ENCODE data around the gene CPNE4. TPM values are rescaled to one million over a fixed set of nuclear protein-coding genes. Genes with fewer than 3 reads are reported as not detected.

Gene CPNE4
- total RNA-seq, 3 donors from 2014 or later, result not detected

DNA sequence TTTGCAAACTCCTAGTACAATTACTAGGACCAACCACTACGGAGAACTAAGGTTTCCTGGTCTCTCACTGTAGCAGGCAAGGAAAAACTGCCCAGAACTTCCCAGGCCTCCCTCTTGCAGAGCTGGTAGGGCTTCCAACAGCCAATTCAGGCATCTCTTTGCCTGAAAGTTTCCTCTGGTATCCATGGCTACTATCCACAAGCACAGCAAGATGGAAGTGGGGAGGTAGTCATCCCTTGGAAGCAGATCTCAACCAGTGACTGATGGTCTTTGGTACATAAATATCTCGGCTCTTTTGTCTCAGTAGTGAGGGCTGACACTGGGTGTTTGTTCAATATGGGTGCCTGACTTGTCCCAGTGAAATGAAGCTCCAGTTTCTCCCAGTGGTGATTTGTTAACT, 330.7 kb downstream of the CPNE4 start:
- H3K36me3 Mint-ChIP-seq (ENCODE audit: insufficient read depth), result no peaks in the 10 kb centered on the region
- H3K4me3 Mint-ChIP-seq, result no peak overlapping the region
- H3K9me3 Mint-ChIP-seq, result no peaks in the 10 kb centered on the region
- no peak for ATAC-seq
- DNase-seq, result no peak
- peaks cover 12% of the 10 kb centered on the region for H3K27me3 Mint-ChIP-seq (ENCODE audit: low read depth)
- no peaks in the 10 kb centered on the region for H3K4me1 Mint-ChIP-seq (ENCODE audit: low read depth)

DNA sequence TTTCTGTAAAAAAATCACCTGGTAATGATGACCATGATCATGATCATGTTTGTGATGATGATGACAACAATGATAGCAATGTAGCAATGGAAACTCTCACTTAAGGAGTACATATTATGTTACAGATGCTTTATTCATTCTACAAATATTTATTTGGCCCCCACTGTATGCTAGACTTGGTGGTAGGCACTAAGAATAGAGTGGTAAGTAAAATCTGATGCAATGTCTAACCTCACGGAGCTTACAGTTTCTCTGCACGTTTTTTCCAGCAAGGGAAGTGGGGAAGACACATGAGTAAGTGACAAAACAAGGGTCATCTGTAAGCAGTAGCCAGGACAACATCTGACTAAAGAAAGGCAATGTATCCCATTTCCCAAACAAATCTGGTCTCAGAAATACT, 332.7 kb downstream of the CPNE4 start:
- no peak for ATAC-seq

DNA sequence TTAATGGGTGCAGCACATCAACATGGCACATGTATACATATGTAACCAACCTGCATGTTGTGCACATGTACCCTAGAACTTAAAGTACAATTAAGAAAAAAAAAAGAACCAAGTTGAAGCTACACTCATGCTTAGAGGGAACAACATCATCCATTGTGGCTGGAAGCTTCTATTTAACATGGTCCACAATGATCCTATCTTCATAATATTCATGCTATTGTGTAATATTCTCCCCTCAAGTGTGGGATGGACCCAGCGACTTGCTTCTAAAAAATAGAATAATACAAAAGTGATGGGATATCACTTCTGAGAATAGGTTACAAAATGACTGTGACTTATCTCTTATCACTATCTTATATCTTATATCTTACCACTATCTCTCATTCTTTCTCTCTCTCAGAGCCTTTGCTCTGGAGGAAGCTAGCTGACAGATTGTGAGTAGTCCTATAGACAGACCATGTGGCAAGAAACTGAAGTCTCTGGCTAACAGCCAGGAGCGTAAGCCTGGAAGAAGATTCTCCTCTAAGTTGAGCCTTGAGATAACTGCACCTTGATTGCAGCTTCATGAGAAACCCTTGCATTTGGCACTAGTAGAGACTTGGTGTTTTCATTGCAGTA, 333.6 kb downstream of the CPNE4 start:
- Mint-ChIP-seq H3K9me3 (no peaks in the 10 kb centered on the region), H3K4me1 (ENCODE audit: low read depth) (no peaks in the 10 kb centered on the region), H3K36me3 (ENCODE audit: insufficient read depth) (no peaks in the 10 kb centered on the region), H3K4me3 (no peak overlapping the region), H3K27me3 (ENCODE audit: low read depth) (peaks cover 6% of the 10 kb centered on the region)
- no peak for DNase-seq
- ATAC-seq, result no peak

More for the DNA sequence above, 332.7 kb downstream of the CPNE4 start:
- Mint-ChIP-seq H3K36me3 (ENCODE audit: insufficient read depth) (no peaks in the 10 kb centered on the region), H3K9me3 (no peaks in the 10 kb centered on the region), H3K27me3 (ENCODE audit: low read depth) (peaks cover 5% of the 10 kb centered on the region), H3K4me1 (ENCODE audit: low read depth) (no peaks in the 10 kb centered on the region), H3K4me3 (no peak overlapping the region)
- DNase-seq, result no peak

DNA sequence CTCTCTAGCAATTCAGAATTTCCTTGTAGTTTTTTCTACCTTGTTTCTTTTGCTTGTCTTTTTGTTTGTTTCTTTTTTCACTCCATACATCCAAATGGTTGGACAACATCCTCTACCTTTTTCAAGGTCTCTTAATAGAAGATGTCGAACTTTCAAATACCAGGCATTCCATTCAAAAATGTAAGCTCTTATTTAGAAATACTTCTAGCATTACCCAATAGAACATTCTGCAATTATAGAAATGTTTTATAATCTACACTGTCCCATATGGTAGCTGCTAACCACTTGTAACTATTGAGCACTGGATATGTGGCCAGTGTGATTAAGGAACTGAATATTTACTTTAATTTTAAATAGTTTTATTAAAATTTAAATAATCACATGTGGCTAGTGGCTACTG, 335.8 kb downstream of the CPNE4 start:
- no peak overlapping the region for H3K4me3 Mint-ChIP-seq
- DNase-seq (no peak), ATAC-seq (no peak)
- H3K9me3 Mint-ChIP-seq, result no peaks in the 10 kb centered on the region
- no peaks in the 10 kb centered on the region for H3K4me1 Mint-ChIP-seq (ENCODE audit: low read depth)
- H3K36me3 Mint-ChIP-seq (ENCODE audit: insufficient read depth), result no peaks in the 10 kb centered on the region
- H3K27me3 Mint-ChIP-seq (ENCODE audit: low read depth), result peaks cover 2% of the 10 kb centered on the region

DNA sequence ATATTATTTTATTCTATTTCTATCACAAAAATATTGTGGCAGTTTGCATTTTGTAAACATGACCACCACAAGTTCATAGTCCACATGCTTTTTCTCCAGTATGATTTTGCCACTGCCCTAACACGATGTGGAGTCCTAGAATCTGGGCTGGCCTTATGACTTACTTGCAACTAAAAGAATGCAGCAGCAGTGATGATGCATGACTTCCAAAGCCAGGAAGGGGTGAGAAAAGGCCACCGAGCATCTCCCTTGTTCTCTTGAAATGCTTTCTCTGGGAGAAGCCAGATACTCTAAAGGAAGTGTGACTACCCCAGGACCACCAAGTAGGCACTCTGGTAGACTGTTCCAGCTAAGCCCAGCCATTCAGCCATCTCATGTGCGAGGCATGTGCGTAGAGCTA, 340.4 kb downstream of the CPNE4 start:
- DNase-seq, result no peak
- peaks cover 6% of the 10 kb centered on the region for H3K27me3 Mint-ChIP-seq (ENCODE audit: low read depth)
- no peak overlapping the region for H3K4me3 Mint-ChIP-seq
- no peak for ATAC-seq
- H3K9me3 Mint-ChIP-seq, result no peaks in the 10 kb centered on the region
- no peaks in the 10 kb centered on the region for H3K4me1 Mint-ChIP-seq (ENCODE audit: low read depth)
- H3K36me3 Mint-ChIP-seq (ENCODE audit: insufficient read depth), result no peaks in the 10 kb centered on the region

DNA sequence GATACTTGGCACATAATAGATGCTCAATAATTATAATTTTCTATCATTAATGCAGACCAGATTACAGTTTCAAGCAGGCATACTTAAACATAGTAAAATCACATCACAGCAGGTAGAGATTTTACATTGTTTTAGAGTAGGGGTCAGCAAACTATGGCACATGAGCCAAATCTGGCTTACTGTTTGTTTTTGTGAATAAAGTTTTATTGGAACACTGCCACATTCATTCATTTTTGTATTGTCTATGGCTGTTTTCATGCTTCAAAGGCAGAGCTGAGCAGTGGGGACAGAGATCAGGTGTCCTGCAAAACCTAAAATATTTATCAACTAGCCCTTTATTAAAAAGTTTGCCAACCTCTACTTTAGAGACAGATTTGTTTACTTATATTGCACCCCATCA, 342.5 kb downstream of the CPNE4 start:
- H3K9me3 Mint-ChIP-seq, result no peaks in the 10 kb centered on the region
- H3K27me3 Mint-ChIP-seq (ENCODE audit: low read depth), result peaks cover 8% of the 10 kb centered on the region
- H3K4me1 Mint-ChIP-seq (ENCODE audit: low read depth), result no peaks in the 10 kb centered on the region
- ATAC-seq (no peak), DNase-seq (no peak)
- H3K36me3 Mint-ChIP-seq (ENCODE audit: insufficient read depth), result no peaks in the 10 kb centered on the region
- no peak overlapping the region for H3K4me3 Mint-ChIP-seq

DNA sequence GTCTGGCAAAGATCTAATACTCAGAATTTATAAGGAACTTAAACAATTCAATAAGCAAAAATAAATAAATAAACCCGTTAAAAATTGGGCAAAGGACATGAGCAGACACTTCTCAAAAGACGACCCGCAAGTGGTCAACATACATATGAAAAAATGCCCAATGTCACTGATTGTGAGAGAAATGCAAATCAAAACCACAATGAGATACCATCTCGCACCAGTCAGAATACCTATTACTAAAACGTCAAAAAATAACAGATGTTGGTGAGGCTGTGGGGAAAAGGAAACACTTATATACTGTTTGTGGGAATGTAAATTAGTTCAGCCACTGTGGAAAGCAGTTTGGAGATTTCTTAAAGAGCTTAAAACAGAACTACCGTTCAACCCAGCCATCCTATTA, 344.0 kb downstream of the CPNE4 start:
- no peak for DNase-seq
- no peaks in the 10 kb centered on the region for H3K9me3 Mint-ChIP-seq
- H3K27me3 Mint-ChIP-seq (ENCODE audit: low read depth), result peaks cover 15% of the 10 kb centered on the region
- no peaks in the 10 kb centered on the region for H3K4me1 Mint-ChIP-seq (ENCODE audit: low read depth)
- ATAC-seq, result no peak
- no peaks in the 10 kb centered on the region for H3K36me3 Mint-ChIP-seq (ENCODE audit: insufficient read depth)
- H3K4me3 Mint-ChIP-seq, result no peak overlapping the region

DNA sequence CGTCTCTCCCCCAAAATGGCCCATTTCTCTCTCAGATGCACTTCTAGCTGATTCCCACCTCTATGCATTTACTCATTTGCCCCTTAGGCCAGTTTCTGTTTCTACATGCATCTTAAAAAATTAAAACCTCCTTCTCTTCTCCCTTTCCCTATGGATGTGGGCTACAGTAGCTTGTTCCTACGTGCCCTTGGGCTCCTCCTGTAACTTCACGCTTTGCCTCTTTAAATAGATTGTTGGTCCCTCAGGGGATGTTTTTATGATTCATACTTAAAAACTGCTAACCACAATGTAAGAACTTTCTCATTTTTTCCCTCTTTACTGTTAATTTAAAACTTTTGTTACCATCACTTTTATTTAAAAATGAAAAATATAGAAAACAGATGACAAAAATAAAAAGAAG, 346.4 kb downstream of the CPNE4 start:
- H3K27me3 Mint-ChIP-seq (ENCODE audit: low read depth), result peaks cover 22% of the 10 kb centered on the region
- no peaks in the 10 kb centered on the region for H3K9me3 Mint-ChIP-seq
- no peak for DNase-seq
- no peak overlapping the region for H3K4me3 Mint-ChIP-seq
- H3K36me3 Mint-ChIP-seq (ENCODE audit: insufficient read depth), result no peaks in the 10 kb centered on the region
- no peaks in the 10 kb centered on the region for H3K4me1 Mint-ChIP-seq (ENCODE audit: low read depth)
- no peak for ATAC-seq

DNA sequence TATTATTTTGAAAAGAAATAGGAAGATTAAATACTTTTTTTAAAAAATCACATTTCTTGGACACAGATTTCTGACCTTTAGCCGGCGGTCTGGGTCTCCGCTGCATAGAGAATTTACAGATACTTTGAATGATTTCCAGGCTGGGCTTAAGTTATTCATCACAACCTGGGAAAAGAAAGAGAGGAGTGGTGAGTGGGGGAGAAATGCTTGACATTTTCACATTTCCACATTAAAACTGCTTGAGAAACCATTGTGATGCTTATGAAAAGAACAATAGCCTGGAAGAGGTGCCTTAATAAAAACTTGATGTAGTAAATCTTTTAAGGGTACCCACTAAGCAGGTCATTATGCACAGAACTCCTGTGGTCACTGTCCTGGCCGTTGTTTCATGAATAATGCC, 365.2 kb downstream of the CPNE4 start:
- Mint-ChIP-seq H3K4me3 (no peak overlapping the region), H3K4me1 (ENCODE audit: low read depth) (no peaks in the 10 kb centered on the region), H3K36me3 (ENCODE audit: insufficient read depth) (no peaks in the 10 kb centered on the region), H3K9me3 (no peaks in the 10 kb centered on the region), H3K27me3 (ENCODE audit: low read depth) (no peaks in the 10 kb centered on the region)
- DNase-seq (no peak), ATAC-seq (no peak)

DNA sequence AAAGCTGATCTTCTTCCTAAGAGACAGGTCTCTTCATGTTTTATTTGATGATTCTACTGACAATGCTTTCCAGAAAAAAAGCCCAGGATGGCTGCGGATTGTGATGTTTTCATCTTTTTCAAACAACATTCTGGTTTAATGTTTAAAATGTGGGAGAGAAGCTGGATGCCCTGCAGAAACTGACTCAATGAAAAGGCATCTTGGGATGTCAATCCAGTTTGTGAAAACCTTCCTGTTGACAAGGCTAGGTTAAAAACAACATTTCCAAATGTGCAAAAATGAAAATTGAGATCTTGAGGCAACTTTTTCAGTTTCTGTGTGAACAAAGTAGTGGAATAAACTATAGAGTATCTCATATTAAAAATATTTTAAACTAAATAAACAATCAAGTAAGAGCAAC, 376.0 kb downstream of the CPNE4 start:
- H3K4me1 Mint-ChIP-seq (ENCODE audit: low read depth), result no peaks in the 10 kb centered on the region
- no peaks in the 10 kb centered on the region for H3K36me3 Mint-ChIP-seq (ENCODE audit: insufficient read depth)
- peaks cover 6% of the 10 kb centered on the region for H3K9me3 Mint-ChIP-seq
- DNase-seq (no peak), ATAC-seq (no peak)
- peaks cover 8% of the 10 kb centered on the region for H3K27me3 Mint-ChIP-seq (ENCODE audit: low read depth)
- H3K4me3 Mint-ChIP-seq, result no peak overlapping the region

DNA sequence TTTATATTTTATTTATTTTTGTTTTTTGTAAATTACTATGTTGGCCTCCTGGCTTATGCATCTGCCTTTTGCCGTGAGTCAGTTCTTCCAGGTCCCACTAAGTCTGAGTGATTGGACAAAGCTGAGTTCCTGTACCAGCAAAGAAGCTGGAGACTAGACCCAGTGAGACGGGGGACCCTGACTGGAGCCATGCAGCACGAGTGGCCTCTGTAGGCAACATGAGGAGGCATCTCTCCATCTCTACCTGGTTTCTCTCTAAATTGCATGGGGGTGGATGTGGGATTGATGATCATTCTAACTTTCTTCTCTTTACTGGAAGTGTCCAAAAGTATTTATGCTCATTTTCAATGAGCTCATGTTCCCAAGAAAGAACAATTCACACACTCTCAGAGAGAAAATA, 376.7 kb downstream of the CPNE4 start:
- no peak for ATAC-seq
- Mint-ChIP-seq H3K27me3 (ENCODE audit: low read depth) (peaks cover 12% of the 10 kb centered on the region), H3K36me3 (ENCODE audit: insufficient read depth) (no peaks in the 10 kb centered on the region), H3K4me1 (ENCODE audit: low read depth) (no peaks in the 10 kb centered on the region), H3K4me3 (no peak overlapping the region), H3K9me3 (peaks cover 6% of the 10 kb centered on the region)
- no peak for DNase-seq

DNA sequence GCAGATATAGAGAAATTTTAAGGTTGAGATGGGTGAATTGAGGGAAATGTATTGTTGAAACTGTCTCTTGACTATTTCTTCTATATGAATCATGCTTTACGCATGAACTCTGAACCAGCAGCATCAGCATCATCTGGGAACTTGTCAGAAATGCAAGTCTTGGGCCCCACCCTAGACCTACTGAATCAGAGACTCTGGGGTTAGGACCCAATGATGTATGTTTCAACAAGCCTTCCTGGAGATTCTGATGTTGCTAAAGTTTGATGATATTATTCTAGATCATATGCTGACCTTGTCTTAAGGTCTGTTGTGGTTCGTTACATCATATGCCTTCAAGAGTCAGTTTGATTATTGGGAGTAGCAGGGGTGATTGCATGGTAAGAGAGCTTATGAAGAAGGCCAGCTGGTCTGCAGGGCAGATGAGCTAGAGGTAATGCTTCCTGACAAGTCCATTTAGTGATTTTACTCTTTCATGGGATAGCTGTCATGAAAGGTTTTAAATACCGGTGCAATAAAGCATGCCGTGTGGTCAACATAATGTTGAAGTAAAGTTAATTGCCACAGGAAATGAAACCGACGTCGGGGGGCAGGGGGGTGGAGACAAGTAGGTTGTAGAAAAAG, 379.6 kb downstream of the CPNE4 start:
- H3K4me1 Mint-ChIP-seq (ENCODE audit: low read depth), result no peaks in the 10 kb centered on the region
- peaks cover 7% of the 10 kb centered on the region for H3K27me3 Mint-ChIP-seq (ENCODE audit: low read depth)
- H3K4me3 Mint-ChIP-seq, result no peak overlapping the region
- H3K36me3 Mint-ChIP-seq (ENCODE audit: insufficient read depth), result no peaks in the 10 kb centered on the region
- H3K9me3 Mint-ChIP-seq, result no peaks in the 10 kb centered on the region
- ATAC-seq (no peak), DNase-seq (no peak)

DNA sequence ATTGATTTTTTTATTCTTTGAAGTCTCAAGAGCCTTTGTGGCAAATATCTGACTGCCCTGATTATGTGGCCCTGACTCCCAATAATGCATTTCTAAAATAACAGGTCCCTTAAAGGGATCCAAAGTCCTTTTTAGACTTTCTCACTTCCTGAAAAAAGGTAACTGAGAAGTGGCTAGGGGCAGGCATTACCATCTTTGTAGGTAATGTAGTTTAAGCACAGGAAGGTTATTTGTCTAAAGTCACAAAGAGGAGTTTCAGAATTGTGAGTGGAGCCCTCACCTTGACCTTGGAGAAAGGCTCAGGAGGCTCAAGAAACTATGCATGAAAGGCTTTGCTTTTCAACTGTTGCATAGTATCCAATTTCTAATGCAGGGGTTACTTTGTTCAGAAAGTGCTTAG, 389.2 kb downstream of the CPNE4 start:
- no peak for ATAC-seq
- Mint-ChIP-seq H3K36me3 (ENCODE audit: insufficient read depth) (no peaks in the 10 kb centered on the region), H3K27me3 (ENCODE audit: low read depth) (peaks cover 4% of the 10 kb centered on the region), H3K4me1 (ENCODE audit: low read depth) (no peaks in the 10 kb centered on the region), H3K9me3 (no peaks in the 10 kb centered on the region), H3K4me3 (no peak overlapping the region)
- DNase-seq, result no peak

DNA sequence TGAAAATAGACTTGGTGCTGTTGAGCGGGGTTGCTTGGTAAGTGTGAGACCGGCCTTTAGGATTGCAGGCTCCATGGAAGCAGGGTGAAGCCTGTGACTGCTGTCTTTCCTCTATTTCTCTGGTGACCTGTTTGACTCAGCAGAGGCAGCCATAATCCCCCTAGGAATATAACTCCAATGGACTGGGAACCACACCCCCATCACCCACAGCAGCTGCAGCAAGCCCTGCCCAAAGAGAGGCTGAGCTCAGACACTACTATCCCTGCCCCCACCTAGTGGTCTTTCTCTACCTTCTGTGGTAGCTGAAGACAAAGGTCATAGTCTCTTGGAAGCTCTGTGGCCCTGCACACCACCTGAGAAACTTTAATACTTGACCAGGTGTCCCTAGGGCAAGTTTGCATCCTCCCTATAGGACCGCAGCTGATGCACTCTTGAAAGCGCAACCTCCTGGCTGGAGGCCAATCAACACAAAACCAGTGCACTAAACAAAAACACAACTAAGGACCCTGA, 398.5 kb downstream of the CPNE4 start:
- Mint-ChIP-seq H3K4me3 (no peak overlapping the region), H3K27me3 (ENCODE audit: low read depth) (peaks cover 25% of the 10 kb centered on the region), H3K4me1 (ENCODE audit: low read depth) (no peaks in the 10 kb centered on the region), H3K36me3 (ENCODE audit: insufficient read depth) (no peaks in the 10 kb centered on the region), H3K9me3 (no peaks in the 10 kb centered on the region)
- DNase-seq, result no peak
- ATAC-seq, result no peak

DNA sequence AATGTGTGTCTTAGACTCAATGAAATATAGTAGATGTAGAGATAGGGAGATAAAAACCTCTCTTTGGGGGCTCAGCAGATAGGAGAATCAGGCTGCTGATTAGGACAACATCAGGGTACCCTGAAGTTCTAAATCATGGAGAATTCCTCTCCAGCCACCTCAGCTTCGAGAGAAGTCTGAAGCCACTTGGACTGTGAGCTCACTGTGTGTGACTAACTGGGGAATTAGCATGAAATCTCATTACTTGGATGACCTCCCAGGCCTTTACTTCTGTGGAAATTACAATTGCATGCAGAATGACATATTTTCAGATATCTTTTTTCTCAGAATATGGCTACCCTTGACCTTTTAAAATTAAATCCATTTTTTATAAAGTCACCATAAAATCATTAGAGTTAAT, 404.0 kb downstream of the CPNE4 start:
- DNase-seq (no peak), ATAC-seq (no peak)
- Mint-ChIP-seq H3K4me3 (no peak overlapping the region), H3K4me1 (ENCODE audit: low read depth) (no peaks in the 10 kb centered on the region), H3K36me3 (ENCODE audit: insufficient read depth) (no peaks in the 10 kb centered on the region), H3K9me3 (no peaks in the 10 kb centered on the region), H3K27me3 (ENCODE audit: low read depth) (peaks cover 16% of the 10 kb centered on the region)
